ENCODE data around the gene SNRPA. TPM values are rescaled to one million over a fixed set of nuclear protein-coding genes. Genes with fewer than 3 reads are reported as not detected.

SNRPA gene
- total and polyA plus RNA-seq, 2 of the 13 experiments (the other 11 are each of a cell fraction or from before 2014, with no cell fraction given) = 59.6 to 162 TPM

DNA sequence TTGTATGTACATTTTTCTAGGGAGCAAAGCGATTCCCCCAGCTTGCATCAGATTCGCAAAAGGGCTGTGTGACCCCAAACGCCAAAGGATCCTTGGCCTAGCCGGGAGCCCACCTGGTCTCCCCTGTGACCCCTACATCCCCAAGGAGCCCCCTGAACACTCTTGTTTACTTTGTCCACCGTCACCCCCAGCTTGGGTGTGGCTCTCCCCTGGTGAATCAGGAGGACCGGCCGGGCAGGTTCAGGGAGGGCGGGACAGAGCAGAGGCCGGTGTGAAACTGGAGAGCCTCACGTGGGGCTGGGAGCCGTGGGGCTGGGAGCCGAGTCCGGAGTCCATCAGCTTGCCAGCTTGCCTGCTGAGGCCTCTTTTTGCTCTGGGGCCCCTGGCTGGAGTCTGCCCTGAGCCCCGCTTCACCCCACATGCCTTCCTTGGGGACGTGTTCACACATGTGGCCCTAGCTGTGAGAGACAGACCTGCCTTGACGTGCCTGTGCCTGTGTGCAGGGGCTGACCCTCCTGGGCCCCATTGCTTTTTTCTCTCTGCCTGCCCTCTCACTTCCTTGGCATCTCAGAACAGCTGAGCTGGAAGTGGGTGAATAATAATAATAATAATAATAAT lies 32.1 kb upstream of the SNRPA start (continued):
- TF ChIP-seq, protein P1, sequence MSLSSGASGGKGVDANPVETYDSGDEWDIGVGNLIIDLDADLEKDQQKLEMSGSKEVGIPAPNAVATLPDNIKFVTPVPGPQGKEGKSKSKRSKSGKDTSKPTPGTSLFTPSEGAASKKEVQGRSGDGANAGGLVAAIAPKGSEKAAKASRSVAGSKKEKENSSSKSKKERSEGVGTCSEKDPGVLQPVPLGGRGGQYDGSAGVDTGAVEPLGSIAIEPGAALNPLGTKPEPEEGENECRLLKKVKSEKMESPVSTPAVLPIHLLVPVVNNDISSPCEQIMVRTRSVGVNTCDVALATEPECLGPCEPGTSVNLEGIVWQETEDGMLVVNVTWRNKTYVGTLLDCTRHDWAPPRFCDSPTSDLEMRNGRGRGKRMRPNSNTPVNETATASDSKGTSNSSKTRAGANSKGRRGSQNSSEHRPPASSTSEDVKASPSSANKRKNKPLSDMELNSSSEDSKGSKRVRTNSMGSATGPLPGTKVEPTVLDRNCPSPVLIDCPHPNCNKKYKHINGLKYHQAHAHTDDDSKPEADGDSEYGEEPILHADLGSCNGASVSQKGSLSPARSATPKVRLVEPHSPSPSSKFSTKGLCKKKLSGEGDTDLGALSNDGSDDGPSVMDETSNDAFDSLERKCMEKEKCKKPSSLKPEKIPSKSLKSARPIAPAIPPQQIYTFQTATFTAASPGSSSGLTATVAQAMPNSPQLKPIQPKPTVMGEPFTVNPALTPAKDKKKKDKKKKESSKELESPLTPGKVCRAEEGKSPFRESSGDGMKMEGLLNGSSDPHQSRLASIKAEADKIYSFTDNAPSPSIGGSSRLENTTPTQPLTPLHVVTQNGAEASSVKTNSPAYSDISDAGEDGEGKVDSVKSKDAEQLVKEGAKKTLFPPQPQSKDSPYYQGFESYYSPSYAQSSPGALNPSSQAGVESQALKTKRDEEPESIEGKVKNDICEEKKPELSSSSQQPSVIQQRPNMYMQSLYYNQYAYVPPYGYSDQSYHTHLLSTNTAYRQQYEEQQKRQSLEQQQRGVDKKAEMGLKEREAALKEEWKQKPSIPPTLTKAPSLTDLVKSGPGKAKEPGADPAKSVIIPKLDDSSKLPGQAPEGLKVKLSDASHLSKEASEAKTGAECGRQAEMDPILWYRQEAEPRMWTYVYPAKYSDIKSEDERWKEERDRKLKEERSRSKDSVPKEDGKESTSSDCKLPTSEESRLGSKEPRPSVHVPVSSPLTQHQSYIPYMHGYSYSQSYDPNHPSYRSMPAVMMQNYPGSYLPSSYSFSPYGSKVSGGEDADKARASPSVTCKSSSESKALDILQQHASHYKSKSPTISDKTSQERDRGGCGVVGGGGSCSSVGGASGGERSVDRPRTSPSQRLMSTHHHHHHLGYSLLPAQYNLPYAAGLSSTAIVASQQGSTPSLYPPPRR (CRISPR knock-in tag; IDR thresholded peaks at IDR 0.05; ENCODE audit: borderline replicate concordance) = peak; percentile 75
- TF ChIP-seq SIN3A (IDR thresholded peaks at IDR 0.05; ENCODE audit: borderline replicate concordance, low read depth, low read length) (no peak), ZZZ3 (CRISPR knock-in tag; IDR thresholded peaks at IDR 0.05; ENCODE audit: borderline replicate concordance) (peak; percentile 68; the same call in 1 of the 2 replicates), ZBTB10 (CRISPR knock-in tag; IDR thresholded peaks at IDR 0.05; ENCODE audit: borderline replicate concordance) (peak; percentile 97), MAF1 (CRISPR knock-in tag; IDR thresholded peaks at IDR 0.05; ENCODE audit: borderline replicate concordance) (no peak), ZNF138 (CRISPR knock-in tag; IDR thresholded peaks at IDR 0.05; ENCODE audit: low read depth) (0 out of 2 replicates have a peak, but pooled peaks have one; percentile 32), ZNF101 (CRISPR knock-in tag; IDR thresholded peaks at IDR 0.05; ENCODE audit: borderline replicate concordance, low read depth) (0 out of 2 replicates have a peak, but pooled peaks have one; percentile 25), HHEX (CRISPR knock-in tag; IDR thresholded peaks at IDR 0.05) (no peak), ZNF883 (CRISPR knock-in tag; IDR thresholded peaks at IDR 0.05; ENCODE audit: not compliant biosample characterization) (no peak), MTF2 (CRISPR knock-in tag; IDR thresholded peaks at IDR 0.05; ENCODE audit: borderline replicate concordance) (no peak), ZSCAN21 (CRISPR knock-in tag; IDR thresholded peaks at IDR 0.05; ENCODE audit: borderline replicate concordance) (no peak), SALL2 (CRISPR knock-in tag; IDR thresholded peaks at IDR 0.05) (no peak), KLF15 (CRISPR knock-in tag; IDR thresholded peaks at IDR 0.05; ENCODE audit: borderline replicate concordance) (no peak), PHF5A (CRISPR knock-in tag; IDR thresholded peaks at IDR 0.05; ENCODE audit: low read depth, unreplicated experiment) (no peak), SP5 (CRISPR knock-in tag; IDR thresholded peaks at IDR 0.05; ENCODE audit: borderline replicate concordance, low read depth) (peak; percentile 94)
- TF ChIP-seq, protein P2, sequence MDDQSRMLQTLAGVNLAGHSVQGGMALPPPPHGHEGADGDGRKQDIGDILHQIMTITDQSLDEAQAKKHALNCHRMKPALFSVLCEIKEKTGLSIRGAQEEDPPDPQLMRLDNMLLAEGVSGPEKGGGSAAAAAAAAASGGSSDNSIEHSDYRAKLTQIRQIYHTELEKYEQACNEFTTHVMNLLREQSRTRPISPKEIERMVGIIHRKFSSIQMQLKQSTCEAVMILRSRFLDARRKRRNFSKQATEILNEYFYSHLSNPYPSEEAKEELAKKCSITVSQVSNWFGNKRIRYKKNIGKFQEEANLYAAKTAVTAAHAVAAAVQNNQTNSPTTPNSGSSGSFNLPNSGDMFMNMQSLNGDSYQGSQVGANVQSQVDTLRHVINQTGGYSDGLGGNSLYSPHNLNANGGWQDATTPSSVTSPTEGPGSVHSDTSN (CRISPR knock-in tag; IDR thresholded peaks at IDR 0.05; ENCODE audit: borderline replicate concordance) = no peak
- TF ChIP-seq, protein P3, sequence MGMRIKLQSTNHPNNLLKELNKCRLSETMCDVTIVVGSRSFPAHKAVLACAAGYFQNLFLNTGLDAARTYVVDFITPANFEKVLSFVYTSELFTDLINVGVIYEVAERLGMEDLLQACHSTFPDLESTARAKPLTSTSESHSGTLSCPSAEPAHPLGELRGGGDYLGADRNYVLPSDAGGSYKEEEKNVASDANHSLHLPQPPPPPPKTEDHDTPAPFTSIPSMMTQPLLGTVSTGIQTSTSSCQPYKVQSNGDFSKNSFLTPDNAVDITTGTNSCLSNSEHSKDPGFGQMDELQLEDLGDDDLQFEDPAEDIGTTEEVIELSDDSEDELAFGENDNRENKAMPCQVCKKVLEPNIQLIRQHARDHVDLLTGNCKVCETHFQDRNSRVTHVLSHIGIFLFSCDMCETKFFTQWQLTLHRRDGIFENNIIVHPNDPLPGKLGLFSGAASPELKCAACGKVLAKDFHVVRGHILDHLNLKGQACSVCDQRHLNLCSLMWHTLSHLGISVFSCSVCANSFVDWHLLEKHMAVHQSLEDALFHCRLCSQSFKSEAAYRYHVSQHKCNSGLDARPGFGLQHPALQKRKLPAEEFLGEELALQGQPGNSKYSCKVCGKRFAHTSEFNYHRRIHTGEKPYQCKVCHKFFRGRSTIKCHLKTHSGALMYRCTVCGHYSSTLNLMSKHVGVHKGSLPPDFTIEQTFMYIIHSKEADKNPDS (CRISPR knock-in tag; IDR thresholded peaks at IDR 0.05) = no peak

All from HepG2 (cell line).